NT2/D1 (cell line): ENCODE measurements around the gene LINGO1.

ENCODE experiments used
- YY1 ChIP-seq: IDR thresholded peaks from 2 replicates; pipeline ENCODE4 v1.6.1; 2011; ENCODE audit not compliant: insufficient read length, insufficient read depth
- ZNF274 ChIP-seq: IDR thresholded peaks from 2 replicates; pipeline ENCODE4 v1.6.1; 2011; ENCODE audit warnings: mild to moderate bottlenecking, low read depth, low read length

DNA sequence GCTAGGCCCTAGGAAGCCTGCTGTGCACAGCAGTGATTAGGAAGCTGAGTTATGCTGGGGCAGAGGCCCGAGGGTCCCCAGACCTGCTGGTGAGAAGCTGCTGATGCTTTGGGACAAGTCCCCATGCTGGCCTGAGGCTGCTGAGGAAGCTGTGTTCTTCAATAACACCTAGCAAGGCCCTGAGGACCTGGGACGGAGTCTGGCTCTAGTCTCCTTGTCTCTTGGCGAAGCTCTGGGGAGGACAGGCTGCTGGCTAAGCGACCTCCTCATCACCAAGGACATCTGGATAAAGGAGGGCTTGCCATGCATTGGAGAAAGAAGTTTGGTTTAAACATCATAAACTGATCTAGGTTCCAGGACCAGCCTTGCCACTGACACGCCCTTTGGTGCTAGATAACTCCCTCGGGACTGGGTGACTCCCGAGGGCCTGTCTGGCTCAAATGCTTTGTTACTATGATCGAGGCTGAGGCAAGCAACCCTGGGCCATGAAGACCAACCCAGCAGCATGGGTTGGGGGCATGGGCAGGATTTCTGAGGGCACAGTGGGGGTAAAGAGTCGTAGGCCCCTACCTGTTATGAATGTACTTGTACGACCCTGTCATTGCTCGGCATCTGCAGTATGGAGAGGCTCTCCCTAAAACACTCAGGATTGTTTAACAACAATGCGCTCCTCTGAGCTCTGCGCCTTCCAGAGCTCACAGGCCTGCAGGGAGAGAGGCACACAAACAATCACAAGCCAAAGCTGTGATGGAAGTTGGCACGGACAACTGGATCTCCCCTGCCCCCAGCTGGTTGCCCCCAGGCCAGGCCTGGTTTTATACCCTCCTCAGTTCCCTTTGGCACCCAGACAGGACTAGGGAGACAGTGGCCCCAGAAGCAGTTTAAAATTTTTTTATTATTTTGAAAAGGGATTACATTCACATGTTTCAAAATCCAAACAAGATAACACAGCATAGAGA, 64.4 kb downstream of the LINGO1 start:
- no peak for TF ChIP-seq ZNF274
- no peak for TF ChIP-seq YY1
